Keratinocyte (primary cell): ENCODE measurements around the gene ERLEC1. TPM values are rescaled to one million over a fixed set of nuclear protein-coding genes. Genes with fewer than 3 reads are reported as not detected.

Source experiments
- DNase-seq: peaks from one replicate; pipeline ENCODE4 v3.0.0-alpha.2; 2011; ENCODE audit warnings: low read depth, missing footprints, low spot score
- FAIRE-seq: peaks from 2 replicates; lab custom pipeline; 2011; peaks lifted over from hg19 to GRCh38; lab: Jason Lieb, UNC
- H2AFZ ChIP-seq: 2 replicates; pipeline ENCODE4 v1.6.0; 2012; ENCODE audit warnings: low read length, control low read depth, inconsistent platforms; ENCODE audit not compliant: control insufficient read depth
- H3K27ac ChIP-seq: 2 replicates; pipeline ENCODE4 v1.5.1; 2011; ENCODE audit warnings: low read length; ENCODE audit not compliant: control insufficient read depth, insufficient read depth
- H3K27me3 ChIP-seq: 3 replicates; pipeline ENCODE4 v1.6.0; 2011; ENCODE audit warnings: low read length; ENCODE audit not compliant: control insufficient read depth, insufficient read depth; ENCODE audit errors: extremely low read depth
- H3K36me3 ChIP-seq, 2 experiments: 2 replicates in 1 of 2; 3 replicates in 1 of 2; pipeline ENCODE4 v1.5.1; 2011; ENCODE audit warnings: low read length in 2 of 2, mild to moderate bottlenecking in 1 of 2; ENCODE audit not compliant: control insufficient read depth in 2 of 2, insufficient read depth in 2 of 2; ENCODE audit errors: extremely low read depth in 1 of 2
- H3K4me1 ChIP-seq: 3 replicates; pipeline ENCODE4 v1.5.1; 2011; ENCODE audit warnings: low read length; ENCODE audit not compliant: control insufficient read depth, insufficient read depth; ENCODE audit errors: extremely low read depth
- H3K4me2 ChIP-seq: 3 replicates; pipeline ENCODE4 v1.6.0; 2011; ENCODE audit warnings: low read depth, low read length; ENCODE audit not compliant: control insufficient read depth, insufficient read depth; ENCODE audit errors: extremely low read depth
- H3K4me3 ChIP-seq, 3 experiments: fragments of 200-600 bp in 1 of 3; sonication (generic) in 1 of 3; 2 replicates in 2 of 3; 3 replicates in 1 of 3; pipeline ENCODE4 v1.5.1; 2011 to 2016; ENCODE audit warnings: low read length in 3 of 3, mild to moderate bottlenecking in 3 of 3, control low read depth in 2 of 3, inconsistent platforms in 1 of 3, low read depth in 1 of 3, mixed read lengths in 1 of 3, mixed run types in 1 of 3, moderate library complexity in 1 of 3; ENCODE audit not compliant: control insufficient read depth in 2 of 3, insufficient read depth in 2 of 3; ENCODE audit errors: extremely low read depth in 1 of 3
- H3K79me2 ChIP-seq: 2 replicates; pipeline ENCODE4 v1.6.0; 2012; ENCODE audit warnings: low read length; ENCODE audit not compliant: control insufficient read depth, insufficient read depth
- H3K9ac ChIP-seq: 3 replicates; pipeline ENCODE4 v1.6.0; 2011; ENCODE audit warnings: low read length; ENCODE audit not compliant: control insufficient read depth, insufficient read depth; ENCODE audit errors: extremely low read depth
- H3K9me1 ChIP-seq: 3 replicates; pipeline ENCODE4 v1.6.0; 2011; ENCODE audit warnings: low read length; ENCODE audit not compliant: control insufficient read depth, insufficient read depth; ENCODE audit errors: extremely low read depth
- H3K9me3 ChIP-seq: 2 replicates; pipeline ENCODE4 v1.5.1; 2012; ENCODE audit warnings: low read depth, low read length; ENCODE audit not compliant: control insufficient read depth
- H4K20me1 ChIP-seq: 3 replicates; pipeline ENCODE4 v1.6.0; 2011; ENCODE audit warnings: low read length; ENCODE audit not compliant: control insufficient read depth, insufficient read depth; ENCODE audit errors: extremely low read depth
- EZH2 ChIP-seq: IDR thresholded peaks from one replicate; pipeline ENCODE4 v1.6.1; 2012; ENCODE audit warnings: inconsistent platforms, mild to moderate bottlenecking, low read length, moderate library complexity
- dilution Hi-C: fragments of 300-500 bp; cut with MboI; formaldehyde crosslinking; loops from one replicate; pipeline ENCODE4 v1.7.0; 2020; ENCODE audit warnings: low sequenced_read_pairs; ENCODE audit not compliant: extremely low pct_ligation_motif_present
- polyA plus RNA-seq, 5 experiments: library from polyadenylated mRNA; depleted of rRNA in 3 of 5; stranded (reverse) in 3 of 5; stranded (forward) in 1 of 5; unstranded in 1 of 5; fragments of >200 nt; gene quantifications; 1 replicate in 1 of 5; 2 replicates in 3 of 5; 3 replicates in 1 of 5; pipeline versions ENCODE4 v1.2.1 to v1.2.3, GENCODE V29; 2011 to 2012; ENCODE audit warnings: missing spikeins in 2 of 5, low read depth in 1 of 5, low replicate concordance in 1 of 5
- TF ChIP-seq, protein P1 (sequence below), 3 experiments: IDR thresholded peaks in 1 of 3; conservative IDR thresholded peaks in 1 of 3; optimal IDR thresholded peaks in 1 of 3; 2 replicates in 2 of 3; 3 replicates in 1 of 3; pipeline versions ENCODE3 to v1.5.1; 2011; ENCODE audit warnings: low read length in 3 of 3, mild to moderate bottlenecking in 3 of 3, moderate library complexity in 2 of 3, control low read depth in 1 of 3, inconsistent platforms in 1 of 3; ENCODE audit not compliant: insufficient read depth in 2 of 3; ENCODE audit errors: extremely low read depth in 1 of 3

Gene ERLEC1
- polyA plus RNA-seq, 1 donor (not counting 4 experiments of a cell fraction or from before 2014, with no cell fraction given) = 35.6 TPM

DNA sequence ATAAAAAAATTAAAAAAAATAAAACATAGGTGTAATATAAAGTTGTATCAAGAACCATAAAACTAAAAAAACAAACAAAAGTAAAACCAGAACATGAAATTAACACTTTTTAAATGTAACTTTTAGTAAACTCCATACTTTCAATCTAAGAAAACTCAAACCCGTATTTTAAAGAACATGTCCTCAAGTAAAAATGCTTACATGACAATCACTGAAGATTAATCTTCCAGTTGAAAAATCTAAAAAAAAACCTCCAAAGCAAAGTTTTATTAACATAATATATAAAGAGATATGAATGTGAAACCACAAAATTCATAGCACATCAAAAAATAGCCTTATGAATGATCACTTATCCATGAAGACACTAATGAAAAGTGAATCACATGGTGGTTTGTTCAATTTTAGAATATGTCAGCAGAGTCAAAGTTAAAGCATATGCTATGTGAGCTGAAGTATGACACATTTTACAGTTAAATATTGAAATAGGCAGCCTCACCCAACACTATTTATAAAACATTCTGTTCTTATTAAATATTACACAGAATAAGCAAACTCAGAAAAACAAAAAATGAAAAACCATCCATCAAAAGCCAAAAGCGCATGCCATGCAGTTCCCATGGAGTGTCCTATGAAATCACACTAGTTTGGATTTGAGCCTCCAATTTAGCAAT lies 42.3 kb upstream of the ERLEC1 start:
- no peak overlapping the region for H2AFZ ChIP-seq
- no peak overlapping the region for H3K9ac ChIP-seq
- H3K9me3 ChIP-seq = no peaks in the 10 kb centered on the region
- H3K27ac ChIP-seq = no peak overlapping the region
- no peak for TF ChIP-seq EZH2
- TF ChIP-seq, protein P1, sequence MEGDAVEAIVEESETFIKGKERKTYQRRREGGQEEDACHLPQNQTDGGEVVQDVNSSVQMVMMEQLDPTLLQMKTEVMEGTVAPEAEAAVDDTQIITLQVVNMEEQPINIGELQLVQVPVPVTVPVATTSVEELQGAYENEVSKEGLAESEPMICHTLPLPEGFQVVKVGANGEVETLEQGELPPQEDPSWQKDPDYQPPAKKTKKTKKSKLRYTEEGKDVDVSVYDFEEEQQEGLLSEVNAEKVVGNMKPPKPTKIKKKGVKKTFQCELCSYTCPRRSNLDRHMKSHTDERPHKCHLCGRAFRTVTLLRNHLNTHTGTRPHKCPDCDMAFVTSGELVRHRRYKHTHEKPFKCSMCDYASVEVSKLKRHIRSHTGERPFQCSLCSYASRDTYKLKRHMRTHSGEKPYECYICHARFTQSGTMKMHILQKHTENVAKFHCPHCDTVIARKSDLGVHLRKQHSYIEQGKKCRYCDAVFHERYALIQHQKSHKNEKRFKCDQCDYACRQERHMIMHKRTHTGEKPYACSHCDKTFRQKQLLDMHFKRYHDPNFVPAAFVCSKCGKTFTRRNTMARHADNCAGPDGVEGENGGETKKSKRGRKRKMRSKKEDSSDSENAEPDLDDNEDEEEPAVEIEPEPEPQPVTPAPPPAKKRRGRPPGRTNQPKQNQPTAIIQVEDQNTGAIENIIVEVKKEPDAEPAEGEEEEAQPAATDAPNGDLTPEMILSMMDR (optimal IDR thresholded peaks at IDR 0.05 in 1 of 3, IDR thresholded peaks at IDR 0.05 in 1 of 3, conservative IDR thresholded peaks at IDR 0.05 in 1 of 3; ENCODE audit: extremely low read depth in 1 of 3, insufficient read depth in 2 of 3, low read length in 3 of 3) = no peak
- H3K9me1 ChIP-seq = no peaks in the 10 kb centered on the region
- dilution Hi-C loops = no loop called here
- H3K27me3 ChIP-seq = no peaks in the 10 kb centered on the region
- H4K20me1 ChIP-seq = no peaks in the 10 kb centered on the region
- DNase-seq (no peak), FAIRE-seq (no peak)
- H3K4me3 ChIP-seq = no peak overlapping the region
- H3K79me2 ChIP-seq = no peaks in the 10 kb centered on the region
- no peaks in the 10 kb centered on the region for H3K36me3 ChIP-seq
- H3K4me2 ChIP-seq = no peak overlapping the region
- H3K4me1 ChIP-seq = no peaks in the 10 kb centered on the region

DNA sequence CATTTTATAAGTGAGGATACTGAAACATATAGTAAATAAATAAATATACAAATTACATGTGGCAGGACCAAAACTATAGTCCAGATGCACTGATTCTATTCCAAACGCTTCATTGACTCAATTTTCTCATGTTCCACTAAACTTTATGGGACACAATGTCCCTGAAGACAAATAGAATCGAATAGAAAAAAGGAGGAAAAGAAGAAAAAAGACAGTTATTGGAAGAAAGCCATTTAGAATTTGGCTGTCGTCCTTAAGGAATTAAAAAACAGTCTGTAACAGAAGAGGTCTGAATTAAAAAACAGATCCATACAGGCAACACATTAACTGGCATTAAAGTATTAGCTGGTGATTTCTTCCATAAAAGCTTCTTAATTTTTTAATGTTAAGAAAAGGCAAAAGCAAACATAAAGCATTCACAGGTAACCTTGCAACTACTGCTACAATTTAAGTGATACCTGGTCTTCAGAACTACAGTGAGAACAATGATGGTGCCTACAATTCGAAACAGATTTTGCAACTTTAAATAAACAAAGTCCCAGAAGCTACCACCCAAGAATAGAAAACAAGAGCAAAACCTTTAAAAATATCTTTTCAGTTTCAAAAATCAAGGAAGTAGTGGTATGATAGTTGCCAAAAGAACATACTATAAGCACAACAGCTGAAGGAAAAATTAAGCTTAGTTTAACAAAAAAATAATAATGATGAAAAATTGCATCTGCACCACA lies 36.6 kb upstream of the ERLEC1 start:
- TF ChIP-seq EZH2 = no peak
- TF ChIP-seq, protein P1 (optimal IDR thresholded peaks at IDR 0.05 in 1 of 3, IDR thresholded peaks at IDR 0.05 in 1 of 3, conservative IDR thresholded peaks at IDR 0.05 in 1 of 3; ENCODE audit: extremely low read depth in 1 of 3, insufficient read depth in 2 of 3, low read length in 3 of 3) = no peak
- Histone ChIP-seq H3K9ac (no peak overlapping the region), H3K9me3 (no peaks in the 10 kb centered on the region), H3K9me1 (no peaks in the 10 kb centered on the region), H3K27ac (no peak overlapping the region), H3K79me2 (no peaks in the 10 kb centered on the region), H4K20me1 (no peaks in the 10 kb centered on the region), H3K4me1 (peaks cover 26% of the 10 kb centered on the region), H3K4me3 (no peak overlapping the region), H2AFZ (no peak overlapping the region), H3K4me2 (no peak overlapping the region), H3K27me3 (no peaks in the 10 kb centered on the region), H3K36me3 (no peaks in the 10 kb centered on the region)
- dilution Hi-C loops = no loop called here
- DNase-seq = no peak
- FAIRE-seq = no peak
